Activated CD8-positive, alpha-beta memory T cell treated with anti-CD3 and anti-CD28 coated beads for 36 hours (primary cell): ENCODE data around the gene ARHGAP20. TPM values are rescaled to one million over a fixed set of nuclear protein-coding genes. Genes with fewer than 3 reads are reported as not detected.
"Not testable (repeated sequence)": the region's sequence is repeated elsewhere in the genome, so short reads cannot be mapped to it uniquely, and the experiment has no call there.

Source experiments
- CTCF ChIA-PET: fragments of 350-600 bp; sonication (Branson Sonifier 250); formaldehyde crosslinking; loops from one replicate; lab custom pipeline; 2021; ENCODE audit warnings: antibody characterized with exemption; lab: Charles Lee
- POLR2A ChIA-PET: fragments of 350-600 bp; sonication (Branson Sonifier 250); formaldehyde crosslinking; loops from one replicate; lab custom pipeline; 2021; ENCODE audit warnings: antibody characterized with exemption; lab: Charles Lee
- total RNA-seq, 2 experiments: library from RNA; stranded (reverse); gene quantifications; one replicate each; pipeline ENCODE4 v1.2.3, GENCODE V29; 2021

Gene ARHGAP20
- total RNA-seq, 2 experiments from 2014 or later: not detected

DNA sequence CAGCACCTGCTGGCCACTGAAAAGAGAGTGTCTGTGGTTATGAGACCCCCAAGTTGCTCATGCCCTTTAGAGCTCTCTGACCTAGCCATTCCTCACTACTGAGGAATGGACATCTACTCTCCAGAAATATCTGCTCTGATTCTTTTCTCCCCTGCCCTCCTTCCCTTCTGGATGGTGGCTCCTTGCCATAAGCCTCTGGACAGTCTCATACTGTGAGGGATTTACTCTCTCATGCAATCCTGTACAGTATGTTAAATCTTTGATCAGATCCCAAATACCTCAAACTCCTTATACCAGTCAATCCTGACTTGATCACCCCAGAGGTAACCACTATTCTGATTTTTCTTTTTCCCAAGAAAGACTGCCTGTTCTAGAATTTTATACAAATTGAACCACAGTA is 80.7 kb downstream of the ARHGAP20 start:
- ChIA-PET CTCF (no interaction called here), POLR2A (no interaction called here)

DNA sequence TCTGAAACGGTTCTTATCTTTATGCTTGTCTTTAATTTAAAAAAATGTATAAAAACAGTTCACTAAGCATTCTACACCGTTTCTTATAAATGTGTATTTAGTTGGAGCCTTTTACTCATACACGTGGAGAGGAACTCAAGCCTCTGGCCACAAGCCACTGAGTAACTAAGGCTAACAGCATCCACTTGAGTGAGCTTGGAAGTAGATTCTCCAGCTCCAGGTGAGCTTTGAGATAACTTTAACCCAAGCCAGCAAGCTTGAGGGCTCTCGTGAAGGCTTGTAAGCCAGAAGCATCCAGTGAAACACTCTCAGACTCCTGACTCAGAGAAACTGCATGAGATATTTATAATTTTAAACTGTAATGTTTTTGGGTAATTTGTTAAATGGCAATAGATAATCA is 82.6 kb downstream of the ARHGAP20 start:
- POLR2A ChIA-PET: no interaction called here
- CTCF ChIA-PET: no interaction called here

DNA sequence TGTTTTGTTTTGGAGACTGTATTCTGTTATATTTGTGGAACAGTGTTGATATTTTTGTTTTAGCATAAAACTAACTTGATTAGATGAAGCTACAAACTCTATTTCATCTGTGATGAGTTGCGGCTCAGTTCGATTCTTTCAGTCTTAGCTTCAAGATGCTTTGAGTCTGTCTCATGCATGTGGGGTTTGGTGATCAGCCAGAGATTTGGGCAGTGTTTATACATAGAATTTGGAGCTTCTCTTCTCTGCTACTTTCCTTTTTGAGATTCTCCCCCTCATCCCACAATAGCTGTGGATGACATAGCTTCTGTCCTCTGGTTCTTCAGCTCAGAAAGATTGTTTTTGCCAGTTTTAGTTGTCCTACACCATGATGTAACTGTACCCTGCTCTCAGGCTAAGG is 90.4 kb downstream of the ARHGAP20 start:
- POLR2A ChIA-PET: no interaction called here
- CTCF ChIA-PET: interaction anchor here (1.5 kb wide), 1 partner anchor 12 kb away, joined by 3 read pairs; no protein-coding TSS in a partner anchor

DNA sequence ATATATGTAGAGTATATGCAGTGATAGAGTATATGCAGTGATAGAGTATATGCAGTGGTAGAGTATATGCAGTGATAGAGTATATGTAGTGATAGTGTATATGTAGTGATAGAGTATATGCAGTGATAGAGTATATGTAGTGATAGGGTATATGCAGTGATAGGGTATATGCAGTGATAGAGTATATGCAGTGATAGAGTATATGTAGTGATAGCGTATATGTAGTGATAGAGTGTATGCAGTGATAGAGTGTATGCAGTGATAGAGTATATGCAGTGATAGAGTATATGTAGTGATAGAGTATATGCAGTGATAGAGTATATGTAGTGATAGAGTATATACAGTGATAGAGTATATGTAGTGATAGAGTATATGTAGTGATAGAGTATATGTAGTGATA is 92.9 kb downstream of the ARHGAP20 start:
- CTCF ChIA-PET, POLR2A ChIA-PET: not testable (repeated sequence)

DNA sequence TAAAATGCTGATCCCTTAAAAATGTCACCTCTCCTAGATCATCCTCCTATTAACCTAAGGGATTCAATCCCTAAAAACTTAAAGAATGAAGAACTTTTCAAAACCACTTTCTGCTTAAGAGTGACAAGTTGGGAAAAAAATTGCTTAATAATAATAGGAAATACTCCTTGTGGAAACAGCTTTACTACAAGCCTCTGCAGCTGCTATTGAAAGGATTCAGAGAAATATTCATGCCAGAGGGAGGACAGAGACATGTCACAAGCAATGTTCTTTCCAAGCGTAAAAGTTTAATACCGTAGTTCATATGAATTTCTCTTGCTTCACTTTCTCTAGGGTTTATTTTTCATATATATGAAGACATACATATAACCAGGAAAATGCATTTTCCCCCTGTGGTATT is 98.2 kb downstream of the ARHGAP20 start:
- ChIA-PET CTCF (no interaction called here), POLR2A (no interaction called here)

DNA sequence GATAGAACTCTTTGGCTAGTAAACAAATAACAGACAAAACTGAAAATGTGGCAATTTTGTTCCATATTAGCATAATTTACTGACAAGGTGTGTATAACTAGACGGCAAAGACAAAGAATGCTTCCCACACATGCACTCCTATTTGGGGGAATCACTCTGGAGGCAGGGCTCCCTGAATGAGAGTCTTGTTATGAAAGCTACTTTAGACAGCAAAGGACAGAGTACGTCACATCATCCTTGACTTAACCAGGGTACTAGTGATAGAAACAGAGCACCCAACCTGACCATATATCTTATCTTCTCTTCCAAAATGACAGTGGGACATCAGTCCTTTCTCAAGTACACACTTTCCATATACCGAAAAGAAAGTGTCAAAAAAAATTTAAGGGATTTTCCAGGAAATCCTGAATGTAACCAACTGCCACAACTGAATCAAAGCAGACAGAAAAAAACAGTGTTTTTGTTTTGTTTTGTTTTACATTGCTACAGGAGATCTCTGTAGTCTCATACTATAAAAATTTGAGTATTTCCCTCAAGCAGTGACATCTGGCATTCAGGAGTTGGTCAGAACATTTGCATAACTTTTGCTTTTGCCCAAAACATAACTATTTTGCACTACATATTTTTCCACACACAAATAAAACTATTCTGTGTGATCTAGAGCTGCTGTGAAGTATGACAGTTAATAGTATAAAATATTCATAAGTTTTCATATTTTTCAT is 98.9 kb downstream of the ARHGAP20 start:
- POLR2A ChIA-PET: no interaction called here
- CTCF ChIA-PET: no interaction called here

DNA sequence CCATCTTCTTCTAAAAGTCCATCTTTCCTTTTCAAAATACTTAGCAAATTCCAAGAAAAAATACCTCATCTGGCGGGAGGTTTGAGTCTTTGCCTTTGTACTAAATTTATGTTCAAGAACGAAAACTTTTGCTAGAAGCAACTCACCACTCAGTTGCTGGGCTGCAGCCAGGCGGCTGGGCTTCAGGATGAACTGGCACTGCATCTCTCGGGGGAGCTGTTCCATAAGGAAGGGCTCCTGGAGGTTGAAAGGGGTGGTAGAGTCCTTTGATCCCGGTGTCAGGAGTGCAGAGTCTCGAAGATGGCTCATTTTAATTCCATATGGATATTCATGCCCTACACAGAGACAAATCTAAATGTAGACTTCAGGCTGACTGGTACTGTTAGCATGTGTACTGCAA is 105.8 kb downstream of the ARHGAP20 start:
- ChIA-PET POLR2A (no interaction called here), CTCF (no interaction called here)

DNA sequence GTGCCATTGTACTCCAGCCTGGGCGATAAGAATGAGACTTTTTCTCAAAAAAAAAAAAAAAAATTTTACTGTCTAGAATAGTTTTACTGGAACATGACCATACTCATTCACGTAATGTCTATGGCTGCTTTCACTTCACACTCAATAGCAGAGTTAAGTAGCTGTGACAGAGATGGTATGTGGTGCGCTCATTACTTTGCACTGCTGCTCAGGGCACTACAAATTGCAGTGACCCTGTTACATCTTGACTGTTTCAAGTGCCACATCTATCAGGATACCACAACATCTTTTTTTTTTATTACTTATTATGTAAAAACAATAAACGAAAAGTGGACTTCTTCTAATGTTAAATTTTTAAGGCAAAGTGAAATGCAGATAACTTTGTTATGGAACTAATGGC is 110.3 kb downstream of the ARHGAP20 start:
- ChIA-PET CTCF (no interaction called here), POLR2A (no interaction called here)

DNA sequence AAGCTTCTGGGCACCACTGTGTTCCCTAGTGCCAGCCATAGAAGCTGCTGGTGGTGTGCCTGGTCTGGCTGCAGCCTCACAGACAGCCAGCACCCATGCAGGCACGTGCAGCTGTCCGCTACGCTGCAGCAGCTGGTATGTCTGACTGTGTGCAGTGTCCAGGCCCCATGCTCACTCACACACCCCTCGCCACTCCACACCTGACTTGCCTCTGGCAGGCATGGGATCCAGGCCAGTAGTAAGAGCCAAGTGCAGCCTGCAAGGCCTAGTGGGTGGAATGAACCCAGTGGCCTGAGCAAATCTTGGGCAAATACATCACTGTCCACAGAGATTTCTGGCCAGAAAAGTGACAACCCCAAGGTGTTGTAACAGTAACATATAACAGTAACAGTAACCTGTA is 111.9 kb downstream of the ARHGAP20 start:
- CTCF ChIA-PET: no interaction called here
- POLR2A ChIA-PET: no interaction called here

DNA sequence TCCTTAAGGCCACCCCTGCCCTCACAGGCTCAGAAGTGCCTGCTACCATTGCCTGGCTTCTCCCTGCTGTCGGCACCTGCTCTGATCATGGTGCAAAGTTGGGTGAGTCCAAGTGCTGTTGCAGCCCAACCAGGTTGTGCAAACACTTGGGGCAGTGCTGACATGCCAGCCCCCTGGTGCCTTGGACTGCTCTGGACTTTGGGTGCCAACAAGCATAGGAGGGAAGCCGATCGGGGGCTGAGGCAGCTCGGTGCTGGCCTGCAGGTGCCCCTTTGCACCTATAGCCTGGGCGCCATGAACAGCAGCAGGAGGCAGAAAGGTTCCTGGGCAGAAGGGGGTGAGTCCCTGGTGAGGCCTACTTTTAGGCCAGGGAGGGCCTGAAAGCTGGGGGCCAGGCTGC is 113.0 kb downstream of the ARHGAP20 start:
- POLR2A ChIA-PET: no interaction called here
- CTCF ChIA-PET: no interaction called here

DNA sequence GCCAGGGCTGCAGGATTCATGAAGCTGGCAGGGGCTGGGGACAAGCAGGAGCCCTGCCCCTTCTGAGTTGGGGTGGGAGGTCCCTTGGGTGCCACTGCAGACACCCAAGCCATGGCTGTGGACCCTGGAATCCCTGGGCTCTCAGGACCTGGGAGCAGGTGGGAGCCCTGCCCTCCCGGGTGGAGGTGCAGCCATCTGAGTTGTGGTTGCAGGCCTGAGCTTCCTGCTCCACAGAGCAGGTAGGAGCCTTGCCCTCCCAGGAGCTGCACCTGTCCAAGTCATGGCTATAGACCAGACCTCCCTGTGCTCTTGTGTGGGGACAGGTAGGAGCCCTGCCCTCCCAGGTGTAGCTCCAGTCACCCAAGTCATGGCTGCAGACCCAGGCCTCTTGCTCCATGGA is 113.5 kb downstream of the ARHGAP20 start:
- CTCF ChIA-PET: no interaction called here
- POLR2A ChIA-PET: no interaction called here

DNA sequence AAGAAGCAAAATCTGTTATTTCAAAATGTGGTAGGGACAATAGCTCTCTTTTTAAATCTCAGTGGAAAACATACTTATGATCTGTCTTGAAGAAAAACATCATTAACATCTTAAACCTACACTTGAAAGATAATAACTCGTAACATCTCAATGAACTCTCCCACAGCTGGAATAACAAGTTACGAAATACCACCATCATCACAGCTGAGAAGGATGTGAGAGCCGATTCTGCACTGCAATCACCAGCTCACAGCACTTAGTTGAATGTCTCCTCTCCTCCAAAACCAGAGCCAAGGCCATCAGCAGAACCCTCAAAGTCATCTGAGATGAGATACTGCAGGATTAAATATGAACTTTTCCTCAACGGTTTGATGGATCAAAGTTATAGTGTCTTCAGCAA is 124.3 kb downstream of the ARHGAP20 start:
- ChIA-PET POLR2A (no interaction called here), CTCF (no interaction called here)

DNA sequence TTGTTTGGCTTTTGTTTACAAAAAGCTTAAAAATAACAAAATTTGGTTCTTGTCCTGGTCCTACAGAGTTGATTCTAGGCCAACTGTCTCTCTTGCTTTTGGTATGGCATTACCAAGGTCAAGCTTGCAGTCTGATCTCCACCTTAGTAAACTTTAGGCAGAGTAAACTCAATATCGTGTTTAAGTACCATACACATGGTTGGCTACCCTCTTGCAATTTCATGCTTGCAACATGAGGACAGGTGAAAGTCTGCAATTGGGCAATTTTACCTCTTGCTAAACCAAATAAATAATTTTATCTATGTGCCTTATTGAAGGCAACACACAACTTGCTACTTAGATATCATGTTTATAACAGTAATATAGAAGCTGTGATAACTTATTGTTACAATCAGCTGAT is 125.1 kb downstream of the ARHGAP20 start:
- POLR2A ChIA-PET: no interaction called here

DNA sequence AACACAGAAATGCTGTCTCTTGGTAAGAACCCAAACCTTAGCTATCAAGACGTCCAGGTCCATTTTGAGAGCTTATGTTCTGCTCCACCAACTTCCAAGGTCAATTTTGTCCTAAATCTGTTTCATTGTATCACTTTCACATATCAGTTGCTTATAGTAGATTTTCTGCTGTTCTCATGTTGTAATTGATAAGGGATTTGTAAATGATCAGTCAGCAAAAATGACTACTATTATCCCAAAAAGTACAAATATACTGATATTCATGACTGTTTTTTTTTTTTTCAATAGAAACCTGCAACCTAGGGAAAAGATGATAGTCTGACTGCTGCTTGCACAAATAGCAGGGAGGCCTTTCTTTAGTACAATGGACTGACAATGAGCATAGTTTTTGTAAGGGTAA is 128.1 kb downstream of the ARHGAP20 start:
- CTCF ChIA-PET: no interaction called here
- POLR2A ChIA-PET: no interaction called here

More for the DNA sequence above, 125.1 kb downstream of the ARHGAP20 start:
- CTCF ChIA-PET: no interaction called here

DNA sequence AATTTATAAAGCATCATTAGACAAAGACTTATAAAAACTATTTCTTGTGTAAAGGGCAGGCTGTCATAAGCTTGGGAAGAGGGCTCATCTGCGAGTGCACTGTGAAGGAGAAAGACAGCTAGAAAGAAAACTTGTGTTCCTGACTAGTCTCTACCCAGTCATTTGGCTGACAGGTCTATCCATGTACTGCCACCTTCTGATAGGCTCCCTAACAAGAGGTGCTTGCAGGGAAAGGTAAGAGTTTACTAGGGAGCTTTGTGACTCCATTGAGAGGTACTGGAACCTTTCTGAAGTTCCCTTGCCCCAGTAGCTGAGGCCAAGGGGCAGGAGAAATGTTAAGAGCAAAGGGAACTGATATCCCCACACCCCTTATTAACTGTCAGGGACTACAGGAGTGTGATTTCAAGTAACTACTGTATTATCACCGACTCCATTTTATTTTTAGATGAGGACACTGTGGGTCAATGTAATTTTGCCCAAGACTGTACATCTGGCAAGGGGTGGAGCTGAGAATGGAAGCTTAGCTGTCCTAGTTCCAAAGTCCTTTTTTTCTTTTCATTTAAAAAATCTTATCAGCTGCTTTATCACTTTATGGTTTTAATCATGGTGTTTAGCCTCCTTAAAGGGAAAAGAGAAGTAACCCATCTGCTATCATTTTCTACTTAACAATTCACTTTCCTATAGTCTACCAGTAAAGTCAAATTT is 129.4 kb downstream of the ARHGAP20 start:
- ChIA-PET POLR2A (no interaction called here), CTCF (no interaction called here)

DNA sequence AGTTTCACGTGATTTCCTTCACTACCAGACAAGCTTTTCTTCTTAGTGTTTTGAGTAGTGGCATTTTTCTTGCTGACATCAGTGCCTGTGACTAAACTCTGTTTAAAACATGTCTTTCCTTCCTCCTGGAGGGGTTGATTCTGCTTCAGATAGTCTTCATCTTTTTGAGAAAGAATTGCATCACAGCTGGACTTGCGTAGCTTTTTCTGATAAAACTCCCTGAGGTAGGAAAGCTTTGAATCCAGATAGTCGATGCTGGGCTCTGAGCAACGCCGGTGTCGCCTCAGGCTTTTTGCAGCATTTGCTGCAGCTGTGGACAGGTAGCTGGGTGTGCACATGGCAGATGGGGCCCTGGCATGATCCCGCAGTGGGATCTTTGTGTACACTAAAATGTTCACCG is 131.7 kb downstream of the ARHGAP20 start:
- CTCF ChIA-PET: no interaction called here

DNA sequence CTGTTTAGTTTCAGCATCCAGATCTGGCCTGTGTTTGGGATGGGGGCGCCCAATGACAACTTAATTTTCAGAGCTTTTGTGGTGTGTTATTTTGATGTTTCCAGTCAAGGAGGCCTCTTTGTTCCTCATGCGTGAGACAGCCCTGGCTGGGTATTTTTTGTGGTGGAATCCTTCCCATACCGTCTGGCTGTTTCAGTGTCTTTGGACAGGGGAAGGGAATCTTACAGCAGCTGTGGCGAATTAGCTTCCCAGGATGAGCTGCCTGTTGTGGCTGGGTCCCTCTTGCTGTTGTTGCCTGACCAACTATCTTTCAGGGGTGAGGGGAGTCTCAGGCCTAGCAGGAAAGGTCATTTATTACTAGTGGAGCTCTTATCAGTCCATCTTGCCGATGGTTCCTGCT is 138.8 kb downstream of the ARHGAP20 start:
- ChIA-PET POLR2A (no interaction called here), CTCF (no interaction called here)

More for the DNA sequence above, 131.7 kb downstream of the ARHGAP20 start:
- POLR2A ChIA-PET: no interaction called here

DNA sequence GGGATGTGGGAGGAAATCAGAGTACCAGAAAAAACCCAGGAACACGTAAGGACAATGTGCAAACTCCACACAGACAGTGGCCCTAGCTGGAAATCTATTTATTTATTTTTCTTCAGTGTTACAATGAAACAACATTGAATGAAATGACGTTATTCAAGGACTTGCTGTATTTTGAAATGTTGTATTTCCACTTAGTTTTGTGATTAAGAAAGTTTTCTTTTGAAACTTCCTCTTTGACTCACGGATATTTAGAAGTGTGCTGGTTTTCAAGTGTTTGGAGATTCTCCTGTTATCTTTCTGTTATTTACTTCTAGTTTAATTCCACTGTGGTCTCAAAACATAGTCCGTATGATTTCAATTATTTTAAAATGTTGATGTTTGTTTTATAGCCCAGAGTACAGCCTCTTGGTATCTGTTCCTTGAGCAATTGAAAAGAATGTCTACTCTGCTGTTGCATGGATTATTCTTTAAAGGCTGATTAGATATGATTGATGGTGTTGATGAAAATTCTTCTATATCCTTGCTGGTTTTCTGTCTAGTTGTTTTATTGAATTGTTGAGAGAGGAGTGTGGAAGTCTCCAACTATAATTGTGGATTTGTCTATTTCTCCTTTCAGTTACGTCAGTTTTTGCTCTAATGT is 141.0 kb downstream of the ARHGAP20 start:
- CTCF ChIA-PET: no interaction called here
- POLR2A ChIA-PET: no interaction called here

DNA sequence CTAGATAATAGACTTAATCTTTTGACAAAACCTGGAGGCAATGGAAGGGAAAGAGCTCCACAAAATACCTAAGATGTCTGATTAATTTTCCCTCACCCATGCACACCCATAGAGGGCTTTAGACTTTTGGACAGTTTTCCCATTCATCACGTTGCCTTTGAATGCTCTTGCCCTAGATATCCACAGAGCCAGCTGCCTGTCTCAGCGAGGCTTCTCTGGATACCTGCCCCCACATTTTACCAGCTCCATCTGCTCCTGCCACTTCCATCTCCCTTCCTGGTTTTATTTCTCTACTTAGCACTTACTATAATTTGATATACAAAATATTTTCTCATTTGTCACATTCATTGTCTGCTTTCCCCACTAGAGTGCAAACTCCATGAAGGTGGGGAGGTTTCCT is 145.7 kb downstream of the ARHGAP20 start:
- POLR2A ChIA-PET: no interaction called here
- CTCF ChIA-PET: no interaction called here

DNA sequence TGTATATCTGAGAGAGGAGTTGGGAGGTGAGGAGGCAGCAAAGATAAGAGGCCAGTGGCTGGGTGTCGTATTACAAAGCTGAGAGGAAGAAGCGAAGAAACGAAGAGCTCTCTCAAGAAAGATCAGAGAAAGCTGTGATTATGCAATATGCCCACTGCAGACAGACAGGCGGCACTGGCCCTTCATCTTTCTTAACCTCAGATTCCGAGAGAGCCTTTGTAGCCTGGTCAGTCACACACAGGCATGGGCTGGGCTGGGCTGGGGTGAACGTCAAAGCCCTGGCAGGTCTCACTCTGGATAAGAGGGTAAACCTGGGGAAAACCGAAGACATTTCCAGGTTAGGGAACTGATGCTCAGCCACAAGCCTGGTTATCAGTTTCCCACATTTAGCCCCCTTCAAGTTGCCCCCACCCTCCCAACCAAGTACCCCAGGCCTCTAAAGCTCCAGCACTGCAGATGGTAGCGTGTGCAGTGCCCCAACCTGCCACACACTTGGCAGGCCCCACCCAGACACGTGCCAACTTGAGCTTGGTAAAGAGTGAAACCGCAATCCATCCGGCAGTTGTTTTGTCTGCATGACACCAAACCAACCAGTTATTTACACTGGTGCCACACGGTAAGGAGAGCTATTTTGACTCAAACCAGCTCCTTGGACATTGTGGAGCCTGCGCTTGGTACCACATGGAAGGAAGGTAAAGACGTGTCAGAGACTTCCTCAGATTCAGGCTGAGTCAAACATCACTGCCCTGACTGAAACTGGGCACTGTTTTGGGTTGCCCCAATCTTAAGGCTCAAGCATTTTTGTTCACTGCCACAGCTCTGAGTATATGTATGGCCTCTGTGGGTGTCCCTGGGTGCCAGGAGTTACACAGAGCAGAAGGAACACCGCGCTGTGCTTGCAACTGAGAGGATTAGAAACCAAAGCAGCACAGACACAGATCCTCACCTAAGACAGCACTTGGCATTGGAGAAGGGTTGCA is 146.6 kb downstream of the ARHGAP20 start:
- ChIA-PET POLR2A (no interaction called here), CTCF (no interaction called here)
